GM10248 (cell line): ENCODE measurements around the gene DCTD.

Source experiments
- CTCF ChIA-PET: fragments of 300-600 bp; sonication (Branson Sonifier 250); formaldehyde crosslinking; extraction: SDS; loops from one replicate; lab custom pipeline; 2021; ENCODE audit warnings: antibody characterized with exemption; lab: Yijun Ruan, JAX
- POLR2A ChIA-PET: fragments of 350-650 bp; sonication (Branson Sonifier 250); formaldehyde crosslinking; extraction: SDS; loops from one replicate; lab custom pipeline; 2020; ENCODE audit warnings: antibody characterized with exemption; lab: Yijun Ruan, JAX
- DNase-seq: peaks from one replicate; pipeline ENCODE4 v3.0.0; 2012; ENCODE audit errors: extremely low spot score
- CTCF ChIP-seq: IDR thresholded peaks from 2 replicates; pipeline ENCODE4 v1.5.1; 2012; ENCODE audit warnings: mild to moderate bottlenecking, low read depth; ENCODE audit errors: extremely low read depth, missing control alignments, control extremely low read depth

DCTD gene

GRCh38 chr4:182928061-182928460 is 10.9 kb upstream of the DCTD start:
- ChIA-PET CTCF (interaction anchor here (1.0 to 9.5 kb wide), 5 partner anchors 10 to 334 kb away, joined by 3 to 82 read pairs (median 3); no protein-coding TSS in a partner anchor), POLR2A (no interaction called here)
- TF ChIP-seq CTCF = peak; percentile 24
- DNase-seq = no peak

GRCh38 chr4:182927505-182927904 is 10.3 kb upstream of the DCTD start:
- DNase-seq = no peak
- TF ChIP-seq CTCF = no peak
- CTCF ChIA-PET = interaction anchor here (0.9 to 9.5 kb wide), 6 partner anchors 9 to 334 kb away, joined by 3 to 82 read pairs (median 4); no protein-coding TSS in a partner anchor
- POLR2A ChIA-PET = no interaction called here

DNA sequence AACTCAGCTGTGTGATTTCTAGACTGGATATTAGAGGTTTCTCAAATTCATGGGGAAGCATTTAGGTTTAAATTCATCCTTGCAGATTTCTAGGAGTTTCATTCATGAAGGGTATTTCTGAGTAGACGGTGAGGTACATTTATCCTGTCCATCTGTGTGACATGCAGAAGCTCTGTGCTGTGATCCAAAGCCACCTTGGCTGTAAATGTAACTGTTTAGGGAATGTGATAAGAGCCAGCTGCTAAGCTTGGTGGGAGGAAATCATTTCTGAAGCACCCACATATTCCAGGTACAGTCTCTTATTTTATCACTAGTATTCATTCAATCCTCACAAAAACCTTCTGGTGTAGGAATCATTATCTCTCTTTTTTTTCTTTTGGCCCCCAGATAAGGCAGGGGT is 8.7 kb upstream of the DCTD start:
- POLR2A ChIA-PET = no interaction called here
- TF ChIP-seq CTCF = no peak
- DNase-seq = no peak
- CTCF ChIA-PET = interaction anchor here (0.7 to 9.5 kb wide), 29 partner anchors 8 to 1792 kb away, joined by 3 to 82 read pairs (median 4); no protein-coding TSS in a partner anchor

- ChIA-PET POLR2A (no interaction called here), CTCF (interaction anchor here (0.6 to 9.5 kb wide), 46 partner anchors 8 to 1791 kb away, joined by 3 to 82 read pairs (median 4); no protein-coding TSS in a partner anchor)
- peak; percentile 90 for TF ChIP-seq CTCF
These were observed 8.1 kb upstream of the DCTD start for GRCh38 chr4:182925298-182925757.

DNA sequence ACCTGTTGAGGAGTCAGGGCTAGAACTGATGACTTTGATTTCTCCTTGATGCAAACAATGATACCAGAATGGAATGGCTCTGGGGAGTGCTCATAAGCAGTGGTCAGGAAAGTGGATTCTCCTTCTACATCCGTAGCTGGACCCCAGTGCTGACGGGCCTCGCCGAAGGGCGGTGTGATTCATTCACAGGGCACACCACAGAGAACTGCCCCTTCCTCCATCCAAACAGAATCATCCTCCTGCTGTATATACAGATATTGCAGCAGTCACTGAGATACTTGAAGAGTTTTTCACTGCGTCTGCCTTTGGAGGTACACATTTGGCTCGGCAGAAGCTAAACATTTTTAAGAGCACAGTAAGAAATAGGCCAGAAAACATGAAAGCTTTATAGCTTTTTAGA is 7.3 kb upstream of the DCTD start:
- CTCF ChIA-PET = interaction anchor here (0.6 to 9.5 kb wide), 36 partner anchors 9 to 1781 kb away, joined by 3 to 82 read pairs (median 4); no protein-coding TSS in a partner anchor
- TF ChIP-seq CTCF = no peak
- POLR2A ChIA-PET = no interaction called here
- DNase-seq = no peak

More at GRCh38 chr4:182925298-182925757, 8.1 kb upstream of the DCTD start:
- peak; percentile 48 for DNase-seq

DNA sequence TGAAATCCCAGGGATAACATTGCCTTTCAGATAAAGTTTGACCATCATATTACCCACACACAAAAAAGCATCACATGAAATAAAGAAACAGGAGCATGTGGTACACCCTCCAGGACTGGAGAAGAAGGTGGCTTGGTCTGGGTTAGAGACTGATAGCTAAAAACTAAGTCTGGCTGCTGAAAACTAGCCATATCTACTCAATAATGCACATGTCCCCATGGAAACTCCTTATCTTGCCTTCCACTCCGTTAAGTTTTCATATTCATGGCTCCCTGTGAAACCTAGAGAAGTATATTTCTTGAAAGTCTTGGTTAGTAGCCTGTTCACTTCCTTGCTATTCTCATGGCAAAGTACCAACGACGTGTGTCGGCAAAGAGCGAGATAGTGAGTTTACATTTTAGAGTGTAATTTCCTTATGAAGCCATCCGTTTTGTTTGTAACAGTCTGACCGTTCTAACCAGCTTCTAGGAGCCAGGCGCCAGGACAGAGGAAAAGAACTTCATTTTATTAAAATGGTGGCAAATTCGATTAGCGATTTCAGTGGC is 6.7 kb upstream of the DCTD start:
- ChIA-PET CTCF (interaction anchor here (1.2 to 9.5 kb wide), 9 partner anchors 8 to 483 kb away, joined by 5 to 82 read pairs (median 7); no protein-coding TSS in a partner anchor), POLR2A (no interaction called here)
- DNase-seq = no peak
- no peak for TF ChIP-seq CTCF
